ENCODE measurements around the gene SLC51B.
A peak's percentile ranks its signal among the peaks of the same experiment; 100 is the strongest.
"Not testable (repeated sequence)": the region's sequence is repeated elsewhere in the genome, so short reads cannot be mapped to it uniquely, and the experiment has no call there.

Gene SLC51B

GRCh38 chr15:65069779-65070546 is 24.8 kb downstream of the SLC51B start:
- H3K4me1 ChIP-seq (ENCODE audit: control insufficient read depth in 5 of 5, insufficient read depth in 5 of 5, low read length in 5 of 5), result peaks cover 4 to 48% (median 37%) of the 10 kb centered on the region in 5 donors

GRCh38 chr15:65071381-65071811 is 26.2 kb downstream of the SLC51B start:
- no peaks in the 10 kb centered on the region for H3K9me3 ChIP-seq (ENCODE audit: control insufficient read depth in 5 of 5, low read length in 5 of 5)
- no peak overlapping the region for H3K9ac ChIP-seq (ENCODE audit: low read length in 5 of 5)
- H3K27me3 ChIP-seq (ENCODE audit: control insufficient read depth in 5 of 5, insufficient read depth in 4 of 5, low read length in 5 of 5), result peaks cover 7 to 14% (median 10%) of the 10 kb centered on the region in 5 donors
- H3K27ac ChIP-seq (ENCODE audit: low read depth, low read length), result no peak overlapping the region
- H3K4me1 ChIP-seq (ENCODE audit: control insufficient read depth in 5 of 5, insufficient read depth in 5 of 5, low read length in 5 of 5), result peaks cover 4 to 48% (median 37%) of the 10 kb centered on the region in 5 donors
- no peak overlapping the region for H3K4me3 ChIP-seq (ENCODE audit: low read depth in 1 of 5, low read length in 5 of 5)
- H3K36me3 ChIP-seq (ENCODE audit: control insufficient read depth in 5 of 5, insufficient read depth in 5 of 5, low read length in 5 of 5), result no peaks in the 10 kb centered on the region

More at GRCh38 chr15:65069779-65070546, 24.8 kb downstream of the SLC51B start:
- H3K9ac ChIP-seq (ENCODE audit: low read length in 5 of 5), result no peak overlapping the region
- peaks cover 10 to 20% (median 14%) of the 10 kb centered on the region in 5 donors for H3K27me3 ChIP-seq (ENCODE audit: control insufficient read depth in 5 of 5, insufficient read depth in 4 of 5, low read length in 5 of 5)
- no peaks in the 10 kb centered on the region for H3K9me3 ChIP-seq (ENCODE audit: control insufficient read depth in 5 of 5, low read length in 5 of 5)
- no peak overlapping the region for H3K4me3 ChIP-seq (ENCODE audit: low read depth in 1 of 5, low read length in 5 of 5)
- no peaks in the 10 kb centered on the region for H3K36me3 ChIP-seq (ENCODE audit: control insufficient read depth in 5 of 5, insufficient read depth in 5 of 5, low read length in 5 of 5)
- H3K27ac ChIP-seq (ENCODE audit: low read depth, low read length), result peak overlapping the region; percentile 23

GRCh38 chr15:65072027-65072426 is 26.8 kb downstream of the SLC51B start:
- Histone ChIP-seq H3K36me3 (ENCODE audit: control insufficient read depth in 5 of 5, insufficient read depth in 5 of 5, low read length in 5 of 5) (no peaks in the 10 kb centered on the region), H3K9me3 (ENCODE audit: control insufficient read depth in 5 of 5, low read length in 5 of 5) (no peaks in the 10 kb centered on the region), H3K4me3 (ENCODE audit: low read depth in 1 of 5, low read length in 5 of 5) (no peak overlapping the region), H3K27me3 (ENCODE audit: control insufficient read depth in 5 of 5, insufficient read depth in 4 of 5, low read length in 5 of 5) (peaks cover 7 to 13% (median 9%) of the 10 kb centered on the region in 5 donors), H3K9ac (ENCODE audit: low read length in 5 of 5) (no peak overlapping the region), H3K27ac (ENCODE audit: low read depth, low read length) (no peak overlapping the region), H3K4me1 (ENCODE audit: control insufficient read depth in 5 of 5, insufficient read depth in 5 of 5, low read length in 5 of 5) (peaks cover 4 to 48% (median 37%) of the 10 kb centered on the region in 5 donors)

GRCh38 chr15:65072617-65073016 is 27.4 kb downstream of the SLC51B start:
- Histone ChIP-seq H3K27ac (ENCODE audit: low read depth, low read length) (no peak overlapping the region), H3K9ac (ENCODE audit: low read length in 5 of 5) (no peak overlapping the region), H3K4me1 (ENCODE audit: control insufficient read depth in 5 of 5, insufficient read depth in 5 of 5, low read length in 5 of 5) (peaks cover 4 to 47% (median 34%) of the 10 kb centered on the region in 5 donors), H3K36me3 (ENCODE audit: control insufficient read depth in 5 of 5, insufficient read depth in 5 of 5, low read length in 5 of 5) (no peaks in the 10 kb centered on the region), H3K4me3 (ENCODE audit: low read depth in 1 of 5, low read length in 5 of 5) (no peak overlapping the region), H3K27me3 (ENCODE audit: control insufficient read depth in 5 of 5, insufficient read depth in 4 of 5, low read length in 5 of 5) (peaks cover 3 to 13% (median 10%) of the 10 kb centered on the region in 5 donors), H3K9me3 (ENCODE audit: control insufficient read depth in 5 of 5, low read length in 5 of 5) (no peaks in the 10 kb centered on the region)

GRCh38 chr15:65074946-65075345 is 29.8 kb downstream of the SLC51B start:
- H3K9me3 ChIP-seq (ENCODE audit: control insufficient read depth in 5 of 5, low read length in 5 of 5); H3K4me3 ChIP-seq (ENCODE audit: low read depth in 1 of 5, low read length in 5 of 5); H3K27ac ChIP-seq (ENCODE audit: low read depth, low read length); H3K9ac ChIP-seq (ENCODE audit: low read length in 5 of 5); H3K36me3 ChIP-seq (ENCODE audit: control insufficient read depth in 5 of 5, insufficient read depth in 5 of 5, low read length in 5 of 5): not testable (repeated sequence)
- Histone ChIP-seq H3K27me3 (ENCODE audit: control insufficient read depth in 5 of 5, insufficient read depth in 4 of 5, low read length in 5 of 5) (peaks cover 6 to 23% (median 12%) of the 10 kb centered on the region in 5 donors), H3K4me1 (ENCODE audit: control insufficient read depth in 5 of 5, insufficient read depth in 5 of 5, low read length in 5 of 5) (peaks cover 2 to 32% (median 23%) of the 10 kb centered on the region in 5 donors)

- not testable (repeated sequence) for H3K9me3 ChIP-seq (ENCODE audit: control insufficient read depth in 5 of 5, low read length in 5 of 5); H3K4me3 ChIP-seq (ENCODE audit: low read depth in 1 of 5, low read length in 5 of 5); H3K9ac ChIP-seq (ENCODE audit: low read length in 5 of 5); H3K36me3 ChIP-seq (ENCODE audit: control insufficient read depth in 5 of 5, insufficient read depth in 5 of 5, low read length in 5 of 5); H3K27ac ChIP-seq (ENCODE audit: low read depth, low read length)
- Histone ChIP-seq H3K27me3 (ENCODE audit: control insufficient read depth in 5 of 5, insufficient read depth in 4 of 5, low read length in 5 of 5) (peaks cover 6 to 23% (median 12%) of the 10 kb centered on the region in 5 donors), H3K4me1 (ENCODE audit: control insufficient read depth in 5 of 5, insufficient read depth in 5 of 5, low read length in 5 of 5) (peaks cover 2 to 27% (median 19%) of the 10 kb centered on the region in 5 donors)
These were observed 30.6 kb downstream of the SLC51B start for GRCh38 chr15:65075607-65076395.

- Histone ChIP-seq H3K4me3 (ENCODE audit: low read depth in 1 of 5, low read length in 5 of 5) (no peak within 1 kb of the TSS), H3K4me1 (ENCODE audit: control insufficient read depth in 5 of 5, insufficient read depth in 5 of 5, low read length in 5 of 5) (peaks cover 0 to 18% (median 13%) of the 10 kb centered on the region in 5 donors), H3K27ac (ENCODE audit: low read depth, low read length) (no peak within 1 kb of the TSS)
These were observed 31.5 kb downstream of the SLC51B start, which contains the start of gene KBTBD13 for GRCh38 chr15:65076486-65077290. TSS of gene KBTBD13 (plus strand) at chr15:65076746. CDS start at chr15:65076816, 70 bp downstream.

GRCh38 chr15:65077291-65077980 is 32.2 kb downstream of the SLC51B start:
- Histone ChIP-seq H3K9me3 (ENCODE audit: control insufficient read depth in 5 of 5, low read length in 5 of 5) (no peaks in the 10 kb centered on the region), H3K4me3 (ENCODE audit: low read depth in 1 of 5, low read length in 5 of 5) (peak overlapping the region in 2 of 5 donors; percentile 27 to 56), H3K4me1 (ENCODE audit: control insufficient read depth in 5 of 5, insufficient read depth in 5 of 5, low read length in 5 of 5) (peaks cover 0 to 13% (median 8%) of the 10 kb centered on the region in 5 donors), H3K9ac (ENCODE audit: low read length in 5 of 5) (no peak overlapping the region), H3K36me3 (ENCODE audit: control insufficient read depth in 5 of 5, insufficient read depth in 5 of 5, low read length in 5 of 5) (no peaks in the 10 kb centered on the region), H3K27ac (ENCODE audit: low read depth, low read length) (no peak overlapping the region), H3K27me3 (ENCODE audit: control insufficient read depth in 5 of 5, insufficient read depth in 4 of 5, low read length in 5 of 5) (peaks cover 12 to 33% (median 14%) of the 10 kb centered on the region in 5 donors)

More at GRCh38 chr15:65076486-65077290, 31.5 kb downstream of the SLC51B start, which contains the start of gene KBTBD13:
- H3K9ac ChIP-seq (ENCODE audit: low read length in 5 of 5), result no peak within 1 kb of the TSS
- no peaks in the 10 kb centered on the region for H3K9me3 ChIP-seq (ENCODE audit: control insufficient read depth in 5 of 5, low read length in 5 of 5)
- no peaks in the 10 kb centered on the region for H3K36me3 ChIP-seq (ENCODE audit: control insufficient read depth in 5 of 5, insufficient read depth in 5 of 5, low read length in 5 of 5)
- H3K27me3 ChIP-seq (ENCODE audit: control insufficient read depth in 5 of 5, insufficient read depth in 4 of 5, low read length in 5 of 5), result peaks cover 10 to 29% (median 12%) of the 10 kb centered on the region in 5 donors

- Histone ChIP-seq H3K4me3 (ENCODE audit: low read depth in 1 of 5, low read length in 5 of 5) (peak overlapping the region in 2 of 5 donors; percentile 27 to 56), H3K9me3 (ENCODE audit: control insufficient read depth in 5 of 5, low read length in 5 of 5) (no peaks in the 10 kb centered on the region), H3K36me3 (ENCODE audit: control insufficient read depth in 5 of 5, insufficient read depth in 5 of 5, low read length in 5 of 5) (no peaks in the 10 kb centered on the region), H3K27ac (ENCODE audit: low read depth, low read length) (no peak overlapping the region), H3K27me3 (ENCODE audit: control insufficient read depth in 5 of 5, insufficient read depth in 4 of 5, low read length in 5 of 5) (peaks cover 15 to 35% (median 19%) of the 10 kb centered on the region in 5 donors), H3K4me1 (ENCODE audit: control insufficient read depth in 5 of 5, insufficient read depth in 5 of 5, low read length in 5 of 5) (peaks cover 0 to 14% (median 11%) of the 10 kb centered on the region in 5 donors), H3K9ac (ENCODE audit: low read length in 5 of 5) (no peak overlapping the region)
These were observed 32.8 kb downstream of the SLC51B start for GRCh38 chr15:65077981-65078352.
